HG03103 (cell line): ENCODE results near the gene PIK3R1.
A peak's percentile ranks its signal among the peaks of the same experiment; 100 is the strongest.

Experiments
- ATAC-seq: cut with Tn5 transposase; IDR thresholded peaks from one replicate; pipeline ENCODE4 v1.9.1; 2021; ENCODE audit warnings: low read depth; ENCODE audit not compliant: unreplicated experiment

Gene PIK3R1

GRCh38 chr5:68318955-68319705 lies 103.6 kb downstream of the PIK3R1 start:
- no peak for ATAC-seq

- ATAC-seq: no peak
These were observed 104.3 kb downstream of the PIK3R1 start for GRCh38 chr5:68319706-68320412.

- ATAC-seq: no peak
These were observed 104.9 kb downstream of the PIK3R1 start for GRCh38 chr5:68320413-68320986.

GRCh38 chr5:68325065-68325580 lies 109.6 kb downstream of the PIK3R1 start:
- no peak for ATAC-seq

- no peak for ATAC-seq
These were observed 114.1 kb downstream of the PIK3R1 start for GRCh38 chr5:68329554-68330255.

GRCh38 chr5:68330574-68330973 lies 115.0 kb downstream of the PIK3R1 start:
- no peak for ATAC-seq

GRCh38 chr5:68331192-68332079 lies 115.9 kb downstream of the PIK3R1 start:
- peak; percentile 82 for ATAC-seq

GRCh38 chr5:68332080-68332451 lies 116.5 kb downstream of the PIK3R1 start:
- peak; percentile 27 for ATAC-seq

GRCh38 chr5:68332556-68332955 lies 117.0 kb downstream of the PIK3R1 start:
- ATAC-seq: no peak

- ATAC-seq: no peak
These were observed 118.3 kb downstream of the PIK3R1 start for GRCh38 chr5:68333649-68334552.

- ATAC-seq: no peak
These were observed 119.0 kb downstream of the PIK3R1 start for GRCh38 chr5:68334553-68334886.

GRCh38 chr5:68335075-68335474 lies 119.5 kb downstream of the PIK3R1 start:
- no peak for ATAC-seq

- no peak for ATAC-seq
These were observed 120.6 kb downstream of the PIK3R1 start for GRCh38 chr5:68336200-68336599.

GRCh38 chr5:68337235-68337634 lies 121.7 kb downstream of the PIK3R1 start:
- ATAC-seq: no peak

GRCh38 chr5:68339921-68340321 lies 124.4 kb downstream of the PIK3R1 start:
- ATAC-seq: no peak

- ATAC-seq: no peak
These were observed 125.5 kb downstream of the PIK3R1 start for GRCh38 chr5:68341006-68341405.

- no peak for ATAC-seq
These were observed 127.1 kb downstream of the PIK3R1 start for GRCh38 chr5:68342693-68343092.

GRCh38 chr5:68343421-68343826 lies 127.9 kb downstream of the PIK3R1 start:
- ATAC-seq: peak; percentile 73
